GM19467 (cell line): ENCODE results near the gene GMDS.

Experiments used
- ATAC-seq: cut with Tn5 transposase; IDR thresholded peaks from one replicate; pipeline ENCODE4 v1.9.1; 2021; ENCODE audit warnings: mild to moderate bottlenecking, moderate library complexity; ENCODE audit not compliant: unreplicated experiment

GMDS gene

DNA sequence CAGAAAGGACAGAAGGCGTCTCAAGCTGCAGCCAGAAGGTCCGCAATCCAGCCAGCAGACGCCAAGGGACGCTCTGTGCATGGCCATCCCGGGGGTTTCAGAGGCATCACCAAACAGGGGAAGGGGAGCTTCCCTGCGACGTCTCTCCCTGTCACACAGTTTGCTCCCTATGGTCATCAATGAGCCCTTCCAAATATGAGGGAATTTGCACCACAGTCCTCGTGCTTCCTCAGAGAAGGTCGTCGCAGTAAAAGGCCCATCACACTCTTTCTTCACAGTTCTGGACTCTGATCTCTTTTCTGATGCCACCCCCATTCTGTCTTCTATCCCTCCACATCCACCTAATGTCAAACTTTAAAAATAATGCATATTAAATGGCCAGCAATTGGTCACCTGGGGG, 645.9 kb downstream of the GMDS start:
- ATAC-seq = no peak

DNA sequence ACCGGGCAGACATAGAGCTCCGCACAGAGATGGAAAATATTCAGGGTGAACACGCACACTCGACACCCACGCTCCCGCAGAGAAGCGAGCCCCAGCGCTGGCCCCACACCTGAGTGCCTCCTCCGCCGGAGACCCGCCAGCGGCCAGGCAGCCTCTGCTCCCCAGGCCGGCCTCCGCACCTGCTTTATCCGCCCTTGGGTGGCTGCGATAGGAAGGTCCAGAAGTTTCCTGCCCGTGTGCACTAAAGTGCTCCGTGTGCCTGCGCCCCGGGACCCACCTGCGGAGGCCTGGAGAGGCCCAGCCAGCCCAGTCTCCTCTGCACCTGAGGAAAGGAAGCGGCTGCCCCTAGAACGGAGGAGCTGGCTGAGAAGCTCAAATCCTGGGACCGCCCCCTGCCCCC, 646.5 kb downstream of the GMDS start:
- no peak for ATAC-seq

DNA sequence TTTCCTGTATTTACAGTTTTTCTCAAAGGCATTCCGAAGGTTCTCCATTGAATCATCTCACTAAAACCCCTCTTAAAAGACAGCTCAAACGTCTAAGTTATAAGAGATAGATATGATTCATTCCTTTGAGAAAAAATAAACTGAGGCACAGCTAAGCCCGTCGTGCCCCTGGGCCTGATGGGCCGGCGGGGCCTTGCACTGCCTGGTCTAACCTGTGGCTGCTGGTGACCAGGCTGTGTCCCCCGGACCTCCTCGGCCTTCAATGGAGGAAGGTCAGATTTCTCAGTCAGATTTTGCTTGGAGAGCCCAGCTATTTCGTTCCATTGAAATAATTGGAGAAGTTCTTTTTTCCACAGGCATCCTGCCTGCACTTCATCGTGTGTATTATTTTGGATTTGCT, 647.0 kb downstream of the GMDS start:
- no peak for ATAC-seq

DNA sequence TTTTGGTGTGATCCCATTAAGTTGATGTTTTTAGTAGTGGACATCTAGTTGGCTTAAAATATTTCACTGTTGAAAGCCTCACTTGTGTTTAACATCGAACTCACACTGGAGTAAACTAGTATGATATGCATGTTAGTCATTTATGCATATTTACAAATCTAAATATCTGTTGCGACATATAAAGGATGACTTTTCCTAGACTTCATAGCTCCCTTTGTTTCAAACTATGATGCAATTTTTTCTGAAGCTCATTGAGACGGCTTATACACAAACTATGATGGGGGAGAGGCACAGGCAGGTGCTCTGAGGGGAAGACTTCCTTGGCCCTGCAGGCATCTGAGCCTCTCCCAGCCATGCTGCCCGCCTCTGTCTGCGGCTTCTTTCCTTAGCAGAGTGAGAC, 647.5 kb downstream of the GMDS start:
- no peak for ATAC-seq

DNA sequence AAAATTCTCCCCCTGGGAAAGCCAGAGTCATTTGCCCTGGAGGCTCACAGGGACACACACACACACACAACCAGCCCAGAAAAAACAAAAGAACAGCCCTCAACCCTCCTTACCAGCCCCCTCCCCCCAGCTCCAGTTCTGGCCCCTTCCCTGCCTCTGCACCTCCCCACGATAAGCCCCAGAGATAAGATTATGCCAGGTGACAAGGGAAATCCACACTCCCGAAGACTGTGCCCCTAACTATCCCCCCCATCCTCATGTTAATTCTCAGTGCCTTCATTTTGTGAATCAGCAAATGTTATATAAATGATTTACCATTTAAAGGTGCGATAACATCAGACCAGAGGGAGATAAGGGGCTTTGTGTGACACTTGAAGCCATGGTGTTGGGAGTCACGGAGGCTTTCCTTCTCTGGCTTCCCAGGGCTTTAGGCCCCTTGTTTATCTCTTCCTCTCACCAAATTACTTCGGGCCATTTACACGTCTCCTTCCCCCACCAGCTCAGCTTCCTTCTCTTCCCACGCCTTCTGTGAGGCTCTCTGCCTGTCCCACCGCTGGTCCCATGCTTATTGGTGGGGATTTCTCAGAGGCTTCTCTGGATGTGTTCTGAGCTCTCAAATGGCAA, 648.2 kb downstream of the GMDS start:
- no peak for ATAC-seq

DNA sequence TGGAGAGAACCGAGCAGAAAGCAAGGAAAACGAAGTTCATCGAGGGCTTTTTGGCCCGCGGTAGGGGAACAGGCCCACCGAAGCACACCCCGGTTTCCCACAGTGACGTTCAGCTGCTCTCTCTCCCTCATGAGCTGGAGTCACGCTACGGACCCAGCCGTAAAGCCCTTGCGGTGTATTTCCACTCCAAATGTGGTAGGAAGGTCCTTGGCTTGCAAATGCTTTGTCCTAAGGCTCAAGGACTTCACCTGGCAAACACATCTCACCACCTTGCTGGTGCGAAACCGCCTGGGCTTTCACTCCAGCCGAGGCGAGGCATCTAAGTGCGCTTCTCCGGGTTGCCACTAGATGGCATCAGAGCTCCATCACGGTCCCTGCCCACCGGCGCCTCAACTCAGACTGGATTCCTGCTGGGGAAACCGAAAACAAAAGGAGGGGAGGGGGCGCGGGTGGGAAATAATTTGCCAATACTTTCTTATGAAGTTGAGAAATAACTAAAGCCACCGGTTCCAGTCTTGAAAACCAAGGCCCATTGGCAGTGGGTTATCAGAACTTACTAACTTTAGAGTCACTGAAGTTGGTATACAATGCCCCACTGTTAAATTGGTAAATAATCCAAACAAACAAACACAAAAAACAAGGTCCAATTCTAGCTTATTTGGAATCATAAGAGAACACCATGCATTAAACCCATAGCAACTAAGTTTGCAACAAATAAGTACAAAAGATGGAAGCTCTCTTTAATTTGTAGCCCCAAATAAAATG, 649.1 kb downstream of the GMDS start:
- peak; percentile 64 for ATAC-seq

DNA sequence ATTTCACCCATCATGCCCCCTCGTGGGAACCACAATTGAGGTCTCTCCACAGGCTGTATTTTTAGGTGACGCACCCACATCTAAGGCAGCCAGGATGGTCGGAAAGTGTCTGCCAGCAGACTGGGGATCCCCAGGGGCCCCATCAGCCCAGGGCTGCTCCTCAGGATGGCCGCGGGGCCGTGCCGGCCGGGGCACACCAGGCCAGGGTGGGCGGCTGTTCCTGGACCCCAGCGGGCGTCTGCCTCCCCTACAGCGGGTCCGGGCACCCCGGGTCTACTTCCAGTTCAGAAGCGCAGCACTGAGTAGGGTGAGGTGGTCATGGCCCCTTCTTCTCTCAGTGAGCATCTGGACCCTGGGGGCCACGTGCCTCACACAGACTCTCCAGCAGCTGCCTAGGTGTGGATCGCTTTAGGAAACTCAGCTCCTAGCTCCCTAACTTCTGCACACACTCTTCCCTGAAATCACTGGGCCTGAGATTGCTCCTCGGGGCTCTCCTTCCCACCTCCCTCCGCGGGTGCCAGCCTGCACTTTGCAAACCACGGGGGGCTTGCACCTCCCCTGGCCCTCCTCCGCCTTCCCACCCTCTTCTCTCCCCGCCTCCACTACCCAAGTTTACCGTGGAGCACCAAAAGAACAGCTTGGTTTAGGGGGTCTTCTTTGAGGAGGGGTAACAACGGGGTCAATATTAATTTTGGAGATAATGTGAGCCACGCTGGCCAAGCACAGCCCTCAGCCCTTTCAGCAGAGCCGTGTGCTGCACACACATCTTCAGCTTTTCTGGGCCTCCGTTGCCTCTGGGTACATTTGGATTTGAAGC, 649.9 kb downstream of the GMDS start:
- no peak for ATAC-seq

DNA sequence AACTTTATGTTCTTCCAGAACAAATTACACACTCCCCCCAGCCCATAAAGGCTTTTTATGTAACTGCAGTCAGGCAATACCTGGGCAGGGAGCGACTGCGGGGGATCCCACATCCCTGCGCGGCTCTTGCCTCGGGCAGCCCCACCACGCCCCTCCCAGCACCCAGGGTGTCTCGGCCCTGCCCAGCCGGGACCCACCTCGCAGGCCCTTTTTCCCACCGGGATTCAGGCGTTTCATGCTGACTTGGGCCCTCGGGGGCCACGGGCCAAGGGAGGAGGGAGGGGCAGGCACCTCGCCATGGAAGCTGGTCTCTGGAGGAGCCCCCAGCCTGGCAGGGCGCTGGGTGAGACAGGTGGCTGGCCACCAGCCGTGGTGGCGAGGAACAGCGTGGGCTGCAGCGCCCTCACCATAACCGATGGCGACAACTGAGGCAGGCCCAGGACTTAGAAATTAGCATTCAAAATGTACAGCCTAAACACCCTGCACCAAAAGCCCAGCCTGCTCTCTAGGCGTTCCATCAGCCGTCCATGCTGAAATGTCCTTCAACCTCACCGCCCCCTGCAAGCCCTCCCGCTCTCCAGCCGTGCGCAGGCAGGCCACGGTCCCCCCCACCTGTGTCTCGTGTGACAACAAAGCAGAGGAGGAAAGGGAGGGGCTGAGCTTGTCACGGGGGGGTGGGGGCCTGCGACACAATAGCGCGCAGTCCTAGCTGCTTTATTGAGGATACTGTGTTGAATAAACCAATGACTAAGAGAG, 650.8 kb downstream of the GMDS start:
- no peak for ATAC-seq

DNA sequence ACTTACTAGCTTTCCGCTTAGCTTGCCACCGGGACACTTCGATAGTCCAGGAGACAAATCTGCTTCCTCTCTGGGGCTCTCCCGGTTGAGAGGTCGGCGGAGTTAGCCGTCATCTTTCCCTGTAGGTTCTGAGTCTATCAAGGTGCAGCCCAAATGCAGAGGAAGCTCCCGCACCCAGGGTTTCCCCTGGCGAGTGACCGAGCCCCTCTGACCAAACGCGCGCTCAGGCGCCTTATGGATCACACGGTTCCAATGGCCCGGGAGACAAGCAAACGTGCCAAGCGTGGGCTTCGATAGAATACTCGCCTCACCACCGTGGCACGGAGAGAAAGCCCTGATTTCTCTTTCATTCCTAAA, 651.5 kb downstream of the GMDS start:
- ATAC-seq = no peak

DNA sequence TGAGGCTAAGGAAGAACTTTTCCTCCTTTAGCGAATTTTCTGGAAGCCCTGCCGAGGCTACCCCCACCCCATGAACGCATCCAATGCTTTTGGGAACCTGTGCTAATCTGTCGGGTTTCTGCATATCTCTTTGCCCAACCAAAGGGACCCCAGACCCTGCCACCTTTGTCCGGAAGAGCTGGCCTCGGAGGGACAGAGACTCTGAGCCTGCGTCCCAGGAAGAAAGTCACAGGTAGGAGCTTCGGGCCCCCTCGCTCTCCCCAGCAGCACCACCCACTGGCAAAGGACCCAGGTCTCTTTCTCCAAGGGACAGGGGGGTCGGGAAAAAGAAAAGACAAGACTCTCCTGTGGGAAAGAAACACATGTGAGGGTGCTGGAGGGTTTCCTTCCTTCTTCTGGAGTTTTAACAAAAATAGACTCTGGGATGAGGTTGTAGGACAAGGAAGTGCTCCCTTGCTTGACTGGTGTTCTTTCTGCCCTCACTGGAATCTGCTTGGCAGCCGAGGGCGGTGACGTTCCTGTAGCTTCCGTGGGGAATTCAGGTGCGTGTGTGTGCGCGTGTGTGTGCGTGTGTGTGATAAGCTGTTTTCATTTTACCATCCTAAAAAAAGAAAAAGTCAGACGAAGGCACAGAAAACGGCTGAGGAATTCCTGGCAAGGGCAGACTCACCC, 652.0 kb downstream of the GMDS start:
- ATAC-seq = no peak

DNA sequence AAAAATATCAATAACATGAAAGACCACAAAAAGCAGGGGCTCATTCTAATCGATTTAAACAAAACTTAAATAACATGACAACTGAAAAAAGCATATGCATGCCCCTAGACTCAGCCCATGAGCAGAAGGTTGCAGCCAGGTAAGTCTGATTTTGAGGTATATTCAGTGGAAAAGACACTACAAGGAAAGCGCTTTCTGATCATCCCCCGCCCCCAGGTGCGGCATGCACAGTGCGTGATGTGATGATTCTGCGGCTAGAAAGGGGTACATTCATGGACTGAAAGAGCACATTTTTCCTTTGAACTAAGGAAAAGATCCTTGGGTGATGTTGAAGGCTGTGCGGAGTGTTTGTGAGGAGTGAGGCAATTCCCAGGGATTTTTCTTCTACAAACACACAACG, 652.6 kb downstream of the GMDS start:
- no peak for ATAC-seq

DNA sequence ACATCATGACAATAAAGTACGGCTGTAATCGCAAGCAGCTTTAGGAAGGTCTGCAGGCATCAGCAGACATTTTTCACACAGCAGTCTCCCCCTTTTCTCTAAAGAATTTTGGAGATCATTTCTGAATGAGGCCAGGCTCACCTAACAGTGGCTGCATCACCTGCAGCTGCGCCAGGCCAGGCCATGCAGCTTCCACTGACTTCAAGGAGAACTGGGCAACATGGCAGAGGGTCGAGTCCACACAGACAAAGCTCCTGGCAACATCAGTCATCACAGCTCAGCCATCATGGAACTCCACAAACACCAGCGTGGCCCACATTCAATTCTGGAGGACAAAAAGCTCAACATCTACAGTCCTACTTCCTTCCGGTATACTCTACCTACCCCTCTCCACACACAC, 653.5 kb downstream of the GMDS start:
- ATAC-seq = no peak

DNA sequence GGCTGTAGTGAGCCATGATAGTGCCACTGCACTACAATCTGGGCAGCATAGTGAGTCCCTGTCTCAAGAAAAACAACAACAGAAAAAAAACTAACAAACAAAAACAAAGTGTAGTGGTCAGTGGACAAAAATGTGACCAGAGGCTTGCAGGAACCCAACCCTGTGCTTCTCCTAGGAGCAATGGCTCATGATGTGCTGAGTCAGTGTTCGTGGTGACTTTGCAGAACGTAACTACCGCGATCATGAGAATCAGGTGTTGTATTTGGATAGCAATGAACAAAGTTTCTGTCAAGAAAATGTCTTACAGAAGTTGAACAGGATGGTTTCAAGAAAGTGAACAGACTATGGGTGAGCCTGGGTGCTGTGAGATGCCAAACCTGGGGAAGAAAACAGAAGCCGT, 654.2 kb downstream of the GMDS start:
- ATAC-seq = no peak

DNA sequence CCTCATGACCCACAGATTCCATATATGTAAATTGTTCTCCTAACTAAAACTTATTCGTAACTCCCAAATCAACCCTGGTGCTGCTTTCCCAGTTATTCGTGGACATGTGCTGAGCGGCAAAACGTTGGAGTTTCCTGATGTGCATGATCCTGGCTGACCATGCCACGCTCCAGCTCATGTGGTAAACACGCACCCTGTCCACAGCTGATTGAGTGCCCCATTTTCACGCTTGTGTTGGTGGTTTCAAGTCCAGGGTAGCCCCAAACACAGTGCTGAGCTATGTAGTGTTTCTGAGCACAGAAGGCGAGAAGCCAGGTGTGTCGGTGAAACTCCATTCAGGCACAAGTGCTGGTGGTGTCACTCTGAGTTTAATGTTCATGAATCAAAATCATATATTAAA, 654.8 kb downstream of the GMDS start:
- no peak for ATAC-seq

DNA sequence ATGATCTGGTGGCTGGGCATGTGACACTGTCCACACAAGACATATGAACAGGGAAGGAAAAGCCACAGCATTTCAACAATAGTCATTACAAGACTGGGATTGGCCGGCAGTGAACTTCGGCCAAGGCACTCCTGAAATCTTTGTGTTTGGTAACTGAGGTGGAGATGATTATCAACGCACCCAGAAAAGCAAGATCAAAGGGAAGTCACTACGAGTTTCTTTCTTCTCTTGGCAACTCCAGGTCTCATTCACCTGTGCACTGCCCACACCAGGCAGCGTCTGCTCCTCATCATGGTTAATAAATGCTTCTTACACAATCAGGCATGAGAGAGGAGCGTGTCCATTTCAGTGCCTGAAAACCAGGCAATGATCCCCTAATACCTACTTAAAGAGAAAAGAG, 656.2 kb downstream of the GMDS start:
- ATAC-seq = no peak

DNA sequence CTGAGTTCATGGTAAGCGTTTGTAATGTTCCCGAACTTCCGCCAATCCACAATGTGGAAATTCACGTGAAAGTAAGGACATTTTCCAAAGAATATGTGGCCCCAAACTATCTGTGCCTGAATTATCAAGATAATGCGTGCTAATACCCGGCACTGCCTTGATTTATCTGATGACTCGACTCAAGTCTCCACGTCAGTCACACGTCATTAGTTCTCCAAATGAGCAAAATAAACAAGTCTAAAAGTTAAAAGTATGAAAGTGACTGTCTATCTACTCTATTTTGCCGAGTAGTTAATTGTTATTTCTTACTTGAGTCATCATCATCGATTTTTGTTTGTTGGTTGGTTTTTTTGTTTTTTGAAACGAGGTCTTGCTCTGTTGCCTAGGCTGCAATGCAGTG, 657.4 kb downstream of the GMDS start:
- ATAC-seq = no peak

DNA sequence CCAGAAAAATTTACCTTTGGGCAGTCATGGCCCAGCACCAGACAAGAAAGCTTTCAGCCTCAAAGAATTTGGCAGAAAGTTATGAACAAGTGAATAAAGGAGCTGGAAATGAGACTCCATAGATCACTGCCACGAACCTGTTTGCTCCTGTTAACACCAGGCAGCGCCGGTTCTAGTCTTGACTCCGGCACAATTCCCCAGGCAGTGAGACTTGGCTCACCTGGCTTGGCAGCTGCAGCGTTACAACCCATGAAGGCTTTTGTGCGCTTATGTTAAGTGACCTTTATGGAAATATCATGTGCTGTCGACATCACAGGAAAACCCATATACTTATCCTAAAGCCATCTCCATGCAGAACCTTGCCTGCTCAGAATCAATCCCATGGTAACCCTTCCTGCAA, 657.9 kb downstream of the GMDS start:
- no peak for ATAC-seq

DNA sequence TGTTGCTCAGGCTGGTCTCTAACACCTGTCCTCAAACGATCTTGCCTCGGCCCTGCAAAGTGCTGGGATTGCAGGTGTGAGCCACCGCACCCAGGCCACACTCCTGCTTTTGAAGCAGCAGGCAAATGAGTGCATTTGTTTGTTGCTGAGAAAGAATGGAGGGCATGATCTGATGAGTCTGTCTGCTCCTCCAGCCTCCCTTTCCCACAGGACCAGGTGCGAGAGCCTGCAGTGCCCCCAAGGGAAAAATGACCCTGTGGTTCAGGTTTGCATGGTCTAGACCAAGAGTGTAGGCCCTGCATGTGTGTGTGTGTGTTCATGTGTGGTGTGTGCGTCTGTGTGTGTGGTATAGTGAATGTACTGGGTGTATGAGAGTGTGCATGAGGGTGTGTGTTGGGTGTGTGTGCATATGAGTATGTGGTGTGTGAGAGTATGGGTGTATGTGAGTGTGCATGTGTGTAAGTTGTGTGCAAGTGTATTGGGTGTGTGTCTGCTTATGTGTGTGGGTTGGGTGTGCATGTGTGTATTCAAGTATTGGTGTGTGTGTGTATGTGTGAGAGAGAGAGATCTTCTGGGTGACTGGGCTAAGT, 658.4 kb downstream of the GMDS start:
- ATAC-seq = no peak

DNA sequence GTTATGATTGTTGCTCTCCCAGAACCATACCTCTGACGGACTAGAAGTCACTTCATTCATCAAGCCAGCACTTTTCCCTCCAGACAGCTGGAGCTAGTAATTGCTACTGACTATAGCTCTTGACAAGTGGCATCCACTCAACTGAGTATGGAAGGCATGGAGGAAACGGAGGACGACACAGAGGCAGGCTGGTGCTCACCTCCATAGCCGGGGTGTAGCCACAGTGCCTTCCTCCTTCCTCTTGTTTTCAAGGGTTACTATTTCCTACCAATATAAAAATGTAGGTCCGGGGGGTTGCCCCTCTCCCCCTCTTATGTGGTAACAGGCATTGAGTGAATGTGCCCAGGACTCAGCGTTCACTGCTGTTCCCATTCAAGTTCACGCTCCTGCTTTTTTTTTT, 659.1 kb downstream of the GMDS start:
- no peak for ATAC-seq

DNA sequence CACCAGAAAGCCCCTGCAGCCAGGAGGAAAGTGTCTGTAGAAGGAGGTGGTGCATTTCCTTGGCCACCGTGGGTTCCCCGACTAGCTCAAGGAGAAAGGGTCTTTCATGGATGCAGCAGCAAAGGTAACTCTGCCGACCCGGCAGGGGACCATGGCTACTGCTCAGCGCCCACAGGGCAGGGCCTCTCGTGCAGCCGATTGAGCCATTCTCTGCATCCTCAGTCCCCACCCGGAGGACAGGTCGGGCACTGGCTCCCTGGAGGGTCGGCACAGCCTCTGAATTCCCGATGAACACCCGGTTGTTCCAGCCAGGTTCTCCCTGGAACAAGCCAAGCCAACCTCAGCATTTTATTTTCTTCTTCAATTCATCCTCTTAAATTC, 659.7 kb downstream of the GMDS start:
- no peak for ATAC-seq
